Endothelial cell (in vitro differentiated cells): Measurements from ENCODE around the gene NPDC1. TPM values are rescaled to one million over a fixed set of nuclear protein-coding genes. Genes with fewer than 3 reads are reported as not detected.
A peak's percentile ranks its signal among the peaks of the same experiment; 100 is the strongest.

Source experiments
- DNase-seq: peaks from one replicate; pipeline ENCODE4 v3.0.0; 2021; ENCODE audit warnings: low spot score
- H3K27ac Mint-ChIP-seq: one replicate; pipeline ENCODE4 v1.8.0; 2021; ENCODE audit warnings: mixed read lengths, inconsistent platforms; ENCODE audit not compliant: unreplicated experiment
- H3K27me3 Mint-ChIP-seq: one replicate; pipeline ENCODE4 v1.8.0; 2021; ENCODE audit warnings: mild to moderate bottlenecking, moderate library complexity, mixed read lengths, inconsistent platforms; ENCODE audit not compliant: unreplicated experiment
- H3K36me3 Mint-ChIP-seq: one replicate; pipeline ENCODE4 v1.8.0; 2021; ENCODE audit warnings: mild to moderate bottlenecking, low read depth, mixed read lengths, inconsistent platforms; ENCODE audit not compliant: unreplicated experiment
- H3K4me1 Mint-ChIP-seq: one replicate; pipeline ENCODE4 v1.8.0; 2021; ENCODE audit warnings: mild to moderate bottlenecking, mixed read lengths, inconsistent platforms; ENCODE audit not compliant: unreplicated experiment
- H3K4me3 Mint-ChIP-seq: one replicate; pipeline ENCODE4 v1.8.0; 2021; ENCODE audit warnings: mild to moderate bottlenecking, mixed read lengths, inconsistent platforms; ENCODE audit not compliant: unreplicated experiment
- H3K9me3 Mint-ChIP-seq: one replicate; pipeline ENCODE4 v1.8.0; 2021; ENCODE audit warnings: mixed read lengths, inconsistent platforms; ENCODE audit not compliant: unreplicated experiment
- CTCF ChIP-seq: fragments of 200-600 bp; sonication (generic); IDR thresholded peaks from one replicate; pipeline ENCODE4 v1.5.0; 2021; ENCODE audit warnings: antibody characterized with exemption; ENCODE audit not compliant: unreplicated experiment
- total RNA-seq: library from RNA; stranded (reverse); fragmentation: NEBNext Ultra II Directional; extraction: Animal tissue kit (Norgen Biotek cat#: 25700); gene quantifications from one replicate; pipeline ENCODE4 v1.2.1, GENCODE V29; 2021; ENCODE audit not compliant: unreplicated experiment

The NPDC1 gene
- total RNA-seq, 1 donor from 2014 or later, result 116 TPM

GRCh38 chr9:137001857-137002645 is 43.9 kb downstream of the NPDC1 start:
- peaks cover 6% of the 10 kb centered on the region for H3K4me1 Mint-ChIP-seq
- H3K27me3 Mint-ChIP-seq, result peaks cover 17% of the 10 kb centered on the region
- no peak for DNase-seq
- no peak overlapping the region for H3K27ac Mint-ChIP-seq
- peaks cover 4% of the 10 kb centered on the region for H3K36me3 Mint-ChIP-seq
- TF ChIP-seq CTCF, result no peak
- H3K9me3 Mint-ChIP-seq, result peaks cover 5% of the 10 kb centered on the region
- no peak overlapping the region for H3K4me3 Mint-ChIP-seq

- Mint-ChIP-seq H3K4me3 (no peak overlapping the region), H3K36me3 (peaks cover 4% of the 10 kb centered on the region), H3K27me3 (peaks cover 17% of the 10 kb centered on the region), H3K27ac (no peak overlapping the region), H3K9me3 (peaks cover 5% of the 10 kb centered on the region), H3K4me1 (peaks cover 6% of the 10 kb centered on the region)
- no peak for DNase-seq
- no peak for TF ChIP-seq CTCF
Observed at GRCh38 chr9:137000177-137000930, 45.6 kb downstream of the NPDC1 start.

- peaks cover 4% of the 10 kb centered on the region for H3K36me3 Mint-ChIP-seq
- H3K27ac Mint-ChIP-seq, result peak overlapping the region; percentile 31
- no peaks in the 10 kb centered on the region for H3K9me3 Mint-ChIP-seq
- H3K4me3 Mint-ChIP-seq, result no peak overlapping the region
- H3K4me1 Mint-ChIP-seq, result peaks cover 6% of the 10 kb centered on the region
- H3K27me3 Mint-ChIP-seq, result peaks cover 9% of the 10 kb centered on the region
- TF ChIP-seq CTCF, result no peak
- DNase-seq, result no peak
Observed at GRCh38 chr9:136997830-136998234, 48.1 kb downstream of the NPDC1 start.

- peaks cover 4% of the 10 kb centered on the region for H3K36me3 Mint-ChIP-seq
- no peak overlapping the region for H3K27ac Mint-ChIP-seq
- H3K9me3 Mint-ChIP-seq, result no peaks in the 10 kb centered on the region
- H3K4me1 Mint-ChIP-seq, result peaks cover 6% of the 10 kb centered on the region
- no peak overlapping the region for H3K4me3 Mint-ChIP-seq
- peaks cover 9% of the 10 kb centered on the region for H3K27me3 Mint-ChIP-seq
- TF ChIP-seq CTCF, result no peak
- DNase-seq, result no peak
Observed at GRCh38 chr9:136997371-136997770, 48.6 kb downstream of the NPDC1 start.
